T-helper 1 cell treated with Interleukin-12 subunit alpha and Interleukin-12 subunit beta and Interleukin-4 antibody, amounts not matched to agents 30 μg/mL and 1 μg/mL, for 36 hours (primary cell): ENCODE results near the gene FALEC.

Source experiments
- H3K27ac Mint-ChIP-seq: one replicate; pipeline ENCODE4 v1.8.0; 2021; ENCODE audit warnings: mild to moderate bottlenecking, mixed read lengths
- H3K27me3 Mint-ChIP-seq: one replicate; pipeline ENCODE4 v1.8.0; 2021; ENCODE audit warnings: low read depth, mixed read lengths
- H3K36me3 Mint-ChIP-seq: one replicate; pipeline ENCODE4 v1.8.0; 2021; ENCODE audit warnings: low read depth, mixed read lengths
- H3K4me1 Mint-ChIP-seq: one replicate; pipeline ENCODE4 v1.8.0; 2021; ENCODE audit warnings: low read depth, mixed read lengths
- H3K4me3 Mint-ChIP-seq: one replicate; pipeline ENCODE4 v1.8.0; 2021; ENCODE audit warnings: mild to moderate bottlenecking, moderate library complexity, mixed read lengths
- H3K9me3 Mint-ChIP-seq: one replicate; pipeline ENCODE4 v1.8.0; 2021; ENCODE audit warnings: mixed read lengths

Gene FALEC

GRCh38 chr1:150525348-150525747, 9.8 kb downstream of the FALEC start:
- no peaks in the 10 kb centered on the region for H3K9me3 Mint-ChIP-seq
- H3K4me3 Mint-ChIP-seq: no peak overlapping the region
- H3K4me1 Mint-ChIP-seq: peaks cover 4% of the 10 kb centered on the region
- H3K27ac Mint-ChIP-seq: no peak overlapping the region
- no peaks in the 10 kb centered on the region for H3K36me3 Mint-ChIP-seq
- peaks cover 3% of the 10 kb centered on the region for H3K27me3 Mint-ChIP-seq

DNA sequence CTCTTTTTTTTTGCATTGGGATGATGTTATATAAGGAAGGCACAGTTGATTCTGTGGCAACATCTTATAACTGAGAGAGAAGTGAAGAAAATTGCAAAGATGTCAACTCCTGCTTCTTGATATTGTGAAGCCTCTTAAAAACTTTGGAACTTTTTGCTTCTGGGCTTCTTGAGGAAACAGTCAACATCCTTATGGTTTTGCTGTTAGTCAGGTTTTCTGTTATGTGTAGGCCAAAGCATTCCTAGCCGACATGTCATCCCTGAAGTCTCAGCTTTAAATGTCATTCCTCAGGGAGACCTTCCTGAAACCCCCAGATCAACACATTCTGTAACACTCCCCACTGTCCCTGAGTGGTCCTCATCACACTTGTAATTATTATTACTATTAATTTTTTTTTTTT, 12.6 kb downstream of the FALEC start:
- H3K9me3 Mint-ChIP-seq: no peaks in the 10 kb centered on the region
- H3K4me1 Mint-ChIP-seq: peaks cover 4% of the 10 kb centered on the region

GRCh38 chr1:150529017-150529416, 13.5 kb downstream of the FALEC start:
- Mint-ChIP-seq H3K27ac (no peak overlapping the region), H3K4me1 (peaks cover 4% of the 10 kb centered on the region), H3K36me3 (no peaks in the 10 kb centered on the region), H3K9me3 (no peaks in the 10 kb centered on the region), H3K4me3 (no peak overlapping the region), H3K27me3 (no peaks in the 10 kb centered on the region)

More for the DNA sequence above, 12.6 kb downstream of the FALEC start:
- no peaks in the 10 kb centered on the region for H3K36me3 Mint-ChIP-seq
- H3K4me3 Mint-ChIP-seq: no peak overlapping the region
- H3K27ac Mint-ChIP-seq: no peak overlapping the region
- H3K27me3 Mint-ChIP-seq: peaks cover 3% of the 10 kb centered on the region

DNA sequence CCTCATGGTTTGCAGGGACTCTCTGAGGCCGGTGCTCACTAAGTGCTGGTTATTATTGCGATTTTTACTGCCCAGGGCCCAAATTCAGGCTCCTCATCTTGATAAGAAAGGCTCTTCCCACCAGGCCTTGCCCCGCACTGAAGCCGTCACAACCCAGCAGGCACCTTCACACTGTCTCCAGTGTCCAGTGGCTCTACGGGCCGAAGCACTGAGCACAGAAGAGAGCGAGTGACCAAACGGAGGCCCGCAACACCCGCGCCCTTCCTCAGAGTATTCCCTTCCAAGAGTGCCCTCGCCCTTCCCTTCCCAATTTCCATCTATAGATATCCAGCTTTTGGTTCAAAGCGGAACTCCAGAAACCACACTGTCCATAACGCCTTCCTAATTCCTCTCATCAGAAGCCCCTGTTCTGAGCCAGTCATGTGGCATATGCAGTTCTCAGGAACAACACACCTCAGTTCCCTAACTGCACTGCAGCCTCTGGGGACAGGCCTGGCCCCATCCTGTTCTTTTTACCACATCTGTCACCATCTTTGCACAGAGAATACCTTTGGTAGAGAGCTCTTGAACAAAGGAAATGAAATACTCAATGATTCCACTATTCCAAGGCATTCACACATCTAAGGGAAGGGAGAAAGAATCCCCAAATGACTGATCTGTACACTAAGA, 15.1 kb downstream of the FALEC start:
- Mint-ChIP-seq H3K27me3 (no peaks in the 10 kb centered on the region), H3K27ac (no peak overlapping the region), H3K9me3 (no peaks in the 10 kb centered on the region), H3K4me1 (peaks cover 4% of the 10 kb centered on the region), H3K36me3 (no peaks in the 10 kb centered on the region), H3K4me3 (no peak overlapping the region)

GRCh38 chr1:150532860-150533259, 17.3 kb downstream of the FALEC start:
- H3K27ac Mint-ChIP-seq: no peak overlapping the region
- H3K4me3 Mint-ChIP-seq: no peak overlapping the region
- no peaks in the 10 kb centered on the region for H3K9me3 Mint-ChIP-seq
- no peaks in the 10 kb centered on the region for H3K27me3 Mint-ChIP-seq
- H3K36me3 Mint-ChIP-seq: no peaks in the 10 kb centered on the region
- peaks cover 4% of the 10 kb centered on the region for H3K4me1 Mint-ChIP-seq

GRCh38 chr1:150534002-150534401, 18.4 kb downstream of the FALEC start:
- H3K27ac Mint-ChIP-seq: no peak overlapping the region
- H3K9me3 Mint-ChIP-seq: no peaks in the 10 kb centered on the region
- H3K36me3 Mint-ChIP-seq: no peaks in the 10 kb centered on the region
- H3K4me1 Mint-ChIP-seq: peaks cover 4% of the 10 kb centered on the region
- peaks cover under 1% of the 10 kb centered on the region for H3K27me3 Mint-ChIP-seq
- no peak overlapping the region for H3K4me3 Mint-ChIP-seq

DNA sequence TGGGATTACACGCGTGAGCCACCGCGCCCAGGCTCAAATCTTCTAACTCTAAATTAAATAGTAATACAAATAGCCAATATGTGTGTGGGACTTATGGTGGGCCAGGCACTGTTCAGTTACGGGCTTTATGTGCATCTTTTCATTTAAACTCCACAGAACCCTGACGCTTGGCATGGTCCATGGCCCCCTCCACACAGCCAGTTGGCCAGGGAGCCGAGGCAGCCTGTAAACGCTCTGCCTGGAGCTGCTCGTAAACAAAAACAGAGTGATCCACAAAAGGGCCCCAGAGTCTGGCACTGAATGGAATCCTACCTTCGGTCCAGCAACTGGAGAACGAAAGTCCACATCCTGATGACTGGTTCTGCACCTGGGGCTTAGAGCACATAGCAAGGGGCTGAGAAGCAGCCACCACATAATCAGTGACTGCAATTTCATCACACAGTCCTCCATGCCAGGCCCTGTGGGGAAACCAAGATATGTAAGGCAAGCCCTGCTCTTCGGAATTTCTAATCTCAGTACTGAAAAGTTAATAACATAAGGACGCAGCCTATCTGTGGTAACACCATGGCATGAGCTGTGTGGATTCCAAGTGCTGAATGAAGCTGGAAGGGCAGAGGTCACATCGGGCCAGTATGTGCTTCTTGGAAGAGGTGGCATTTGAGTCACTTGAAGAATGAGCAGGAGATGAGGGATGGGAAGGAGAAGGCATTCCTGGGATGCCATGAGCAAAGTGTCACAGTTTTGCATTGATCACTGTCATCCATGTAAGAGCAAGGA, 20.1 kb downstream of the FALEC start:
- peaks cover 6% of the 10 kb centered on the region for H3K27me3 Mint-ChIP-seq
- no peaks in the 10 kb centered on the region for H3K9me3 Mint-ChIP-seq
- H3K36me3 Mint-ChIP-seq: no peaks in the 10 kb centered on the region
- H3K4me3 Mint-ChIP-seq: no peak overlapping the region
- H3K4me1 Mint-ChIP-seq: peaks cover 4% of the 10 kb centered on the region
- no peak overlapping the region for H3K27ac Mint-ChIP-seq

DNA sequence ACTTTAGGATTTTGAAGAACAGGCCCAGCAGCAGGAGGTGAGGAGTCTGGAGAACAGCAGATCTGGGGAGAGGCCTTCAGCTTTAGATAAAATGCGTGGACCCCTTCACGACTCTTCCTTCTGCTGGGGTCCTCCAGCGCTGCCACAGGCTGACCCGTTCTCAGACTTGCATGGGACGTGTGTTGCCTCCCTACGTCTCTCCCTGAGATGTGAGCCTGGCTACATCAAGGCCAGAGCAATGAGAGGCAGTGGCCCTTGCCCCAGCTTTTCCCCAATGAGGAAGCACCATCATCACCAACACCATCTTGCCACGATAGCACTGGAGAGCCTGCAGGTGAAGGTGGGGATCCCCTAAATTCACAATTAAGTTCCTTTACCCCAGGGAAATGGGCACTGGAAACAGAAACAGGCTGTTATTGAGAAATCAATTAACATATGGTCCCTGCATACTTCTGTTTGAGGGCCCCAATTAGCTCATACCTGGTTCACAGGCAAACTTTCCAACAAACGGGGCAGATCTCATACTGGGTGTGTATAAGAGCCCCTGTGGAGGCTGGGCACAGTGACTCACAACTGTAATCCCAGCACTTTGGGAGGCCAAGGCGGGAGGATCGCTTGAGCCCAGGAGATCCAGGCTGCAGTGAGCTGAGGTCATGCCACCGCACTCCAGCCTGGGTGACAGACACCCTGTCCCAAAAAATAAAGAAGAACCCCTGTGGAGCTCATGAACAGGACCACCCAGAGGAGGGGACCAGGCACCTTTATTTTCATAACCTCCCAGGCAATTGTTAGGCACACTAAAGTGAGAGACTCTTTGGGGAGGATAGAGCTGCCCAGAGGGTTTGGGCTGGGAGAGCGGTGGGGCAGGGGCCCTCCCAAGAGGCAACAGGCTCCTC, 21.5 kb downstream of the FALEC start:
- no peaks in the 10 kb centered on the region for H3K36me3 Mint-ChIP-seq
- no peaks in the 10 kb centered on the region for H3K9me3 Mint-ChIP-seq
- no peak overlapping the region for H3K27ac Mint-ChIP-seq
- peaks cover 4% of the 10 kb centered on the region for H3K4me1 Mint-ChIP-seq
- H3K4me3 Mint-ChIP-seq: no peak overlapping the region
- H3K27me3 Mint-ChIP-seq: peaks cover 6% of the 10 kb centered on the region

GRCh38 chr1:150537732-150538684, 22.5 kb downstream of the FALEC start:
- Mint-ChIP-seq H3K4me3 (no peak overlapping the region), H3K27ac (no peak overlapping the region), H3K9me3 (no peaks in the 10 kb centered on the region), H3K36me3 (no peaks in the 10 kb centered on the region), H3K4me1 (no peaks in the 10 kb centered on the region), H3K27me3 (peaks cover 6% of the 10 kb centered on the region)

- no peak overlapping the region for H3K27ac Mint-ChIP-seq
- peaks cover 3% of the 10 kb centered on the region for H3K4me1 Mint-ChIP-seq
- H3K27me3 Mint-ChIP-seq: peaks cover 22% of the 10 kb centered on the region
- H3K9me3 Mint-ChIP-seq: no peaks in the 10 kb centered on the region
- no peaks in the 10 kb centered on the region for H3K36me3 Mint-ChIP-seq
- H3K4me3 Mint-ChIP-seq: no peak overlapping the region
These were observed 28.1 kb downstream of the FALEC start for GRCh38 chr1:150543500-150544143.

GRCh38 chr1:150544204-150544603, 28.7 kb downstream of the FALEC start:
- no peaks in the 10 kb centered on the region for H3K9me3 Mint-ChIP-seq
- no peak overlapping the region for H3K4me3 Mint-ChIP-seq
- H3K4me1 Mint-ChIP-seq: peaks cover 4% of the 10 kb centered on the region
- peaks cover 20% of the 10 kb centered on the region for H3K27me3 Mint-ChIP-seq
- no peak overlapping the region for H3K27ac Mint-ChIP-seq
- H3K36me3 Mint-ChIP-seq: no peaks in the 10 kb centered on the region

DNA sequence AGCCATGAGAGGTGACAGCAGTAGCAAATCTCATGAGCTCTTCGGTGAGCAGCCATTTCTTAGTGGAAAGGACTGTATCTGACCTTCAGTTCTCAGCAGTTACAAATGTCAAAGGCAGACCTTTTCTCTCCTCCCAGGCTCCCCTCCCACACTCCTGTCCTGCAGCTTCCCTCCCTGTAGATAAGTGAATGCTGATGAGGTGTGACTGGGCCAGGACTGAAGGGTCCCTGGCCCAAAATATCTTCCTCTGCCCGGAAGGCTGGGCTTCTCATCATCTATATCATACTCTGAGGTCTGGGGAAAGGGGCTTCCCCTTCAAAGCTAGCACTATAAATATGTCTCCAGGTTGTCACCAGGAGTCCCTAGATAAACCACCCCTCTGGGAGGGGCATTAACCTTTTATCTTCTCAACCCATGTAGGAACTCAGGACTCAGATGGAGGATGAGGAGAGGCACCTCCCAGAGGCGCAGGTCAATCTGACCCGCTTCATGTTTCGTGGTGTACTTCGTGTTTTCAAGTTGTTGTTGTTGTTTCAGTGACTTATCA, 30.0 kb downstream of the FALEC start:
- Mint-ChIP-seq H3K9me3 (no peaks in the 10 kb centered on the region), H3K36me3 (no peaks in the 10 kb centered on the region), H3K27me3 (peaks cover 24% of the 10 kb centered on the region), H3K4me3 (no peak overlapping the region), H3K4me1 (peaks cover 5% of the 10 kb centered on the region), H3K27ac (no peak overlapping the region)

- H3K4me3 Mint-ChIP-seq: no peak overlapping the region
- H3K9me3 Mint-ChIP-seq: no peaks in the 10 kb centered on the region
- H3K27me3 Mint-ChIP-seq: peaks cover 33% of the 10 kb centered on the region
- H3K27ac Mint-ChIP-seq: no peak overlapping the region
- H3K4me1 Mint-ChIP-seq: peaks cover 12% of the 10 kb centered on the region
- H3K36me3 Mint-ChIP-seq: no peaks in the 10 kb centered on the region
These were observed 30.9 kb downstream of the FALEC start for GRCh38 chr1:150546294-150546937.
